Cardiac muscle cell (in vitro differentiated cells and primary cell): ENCODE data around the gene BCAT1. TPM values are rescaled to one million over a fixed set of nuclear protein-coding genes. Genes with fewer than 3 reads are reported as not detected.

Experiments used
- DNase-seq, 2 donors: peaks; one replicate each; pipeline versions ENCODE4 v3.0.0 to v3.0.0-alpha.2; 2010 to 2017; ENCODE audit warnings: low read depth in 1 of 2, low spot score in 1 of 2
- H3K27ac ChIP-seq: fragments of 200-600 bp; sonication (generic); 2 replicates; pipeline ENCODE4 v1.5.1; 2016
- H3K27me3 ChIP-seq: fragments of 200-600 bp; sonication (generic); 2 replicates; pipeline ENCODE4 v1.6.0; 2016; ENCODE audit warnings: control low read depth
- H3K36me3 ChIP-seq: fragments of 200-600 bp; sonication (generic); 2 replicates; pipeline ENCODE4 v1.5.1; 2016; ENCODE audit warnings: control low read depth
- H3K4me1 ChIP-seq: fragments of 200-600 bp; sonication (generic); 2 replicates; pipeline ENCODE4 v1.8.1; 2017; ENCODE audit warnings: low read depth, mild to moderate bottlenecking, mixed run types
- H3K4me3 ChIP-seq: fragments of 200-600 bp; sonication (generic); 2 replicates; pipeline ENCODE4 v1.5.1; 2016; ENCODE audit warnings: mild to moderate bottlenecking
- H3K9me3 ChIP-seq: fragments of 200-600 bp; sonication (generic); 2 replicates; pipeline ENCODE4 v1.5.1; 2017; ENCODE audit warnings: low read depth, mild to moderate bottlenecking, control low read depth
- CTCF ChIP-seq: IDR thresholded peaks from 2 replicates; pipeline ENCODE4 v1.5.1; 2012; ENCODE audit warnings: low read depth, mild to moderate bottlenecking, low read length
- polyA plus RNA-seq: library from polyadenylated mRNA; unstranded; fragments of >200 nt; fragmentation: Nextera tagmentation; extraction: Ambion mirVana; gene quantifications from 2 replicates; pipeline ENCODE4 v1.2.1, GENCODE V29; 2016
- total RNA-seq: library from RNA; depleted of rRNA; stranded (reverse); fragments of >200 nt; gene quantifications from 2 replicates; pipeline ENCODE4 v1.2.3, GENCODE V29; 2016

The BCAT1 gene
- total and polyA plus RNA-seq, 2 experiments from 2014 or later: 17.8 to 45.3 TPM

- Histone ChIP-seq H3K4me1 (no peaks in the 10 kb centered on the region), H3K4me3 (no peak overlapping the region), H3K27ac (no peak overlapping the region), H3K27me3 (no peaks in the 10 kb centered on the region), H3K9me3 (no peaks in the 10 kb centered on the region), H3K36me3 (no peaks in the 10 kb centered on the region)
- no peak for TF ChIP-seq CTCF
- DNase-seq: no peak
These were observed 64.0 kb downstream of the BCAT1 start for GRCh38 chr12:24884911-24885310.

GRCh38 chr12:24881724-24882371 is 67.1 kb downstream of the BCAT1 start:
- H3K4me3 ChIP-seq: no peak overlapping the region
- DNase-seq: no peak
- no peaks in the 10 kb centered on the region for H3K4me1 ChIP-seq
- H3K27ac ChIP-seq: no peak overlapping the region
- H3K9me3 ChIP-seq: no peaks in the 10 kb centered on the region
- H3K36me3 ChIP-seq: no peaks in the 10 kb centered on the region
- H3K27me3 ChIP-seq: no peaks in the 10 kb centered on the region
- no peak for TF ChIP-seq CTCF

GRCh38 chr12:24881227-24881626 is 67.7 kb downstream of the BCAT1 start:
- no peaks in the 10 kb centered on the region for H3K9me3 ChIP-seq
- no peaks in the 10 kb centered on the region for H3K27me3 ChIP-seq
- no peak for TF ChIP-seq CTCF

GRCh38 chr12:24880732-24881131 is 68.2 kb downstream of the BCAT1 start:
- no peak overlapping the region for H3K27ac ChIP-seq
- TF ChIP-seq CTCF: no peak
- DNase-seq: no peak
- H3K4me3 ChIP-seq: no peak overlapping the region
- no peaks in the 10 kb centered on the region for H3K36me3 ChIP-seq
- H3K9me3 ChIP-seq: no peaks in the 10 kb centered on the region
- no peaks in the 10 kb centered on the region for H3K27me3 ChIP-seq
- H3K4me1 ChIP-seq: no peaks in the 10 kb centered on the region

More at GRCh38 chr12:24881227-24881626, 67.7 kb downstream of the BCAT1 start:
- Histone ChIP-seq H3K27ac (no peak overlapping the region), H3K4me3 (no peak overlapping the region), H3K36me3 (no peaks in the 10 kb centered on the region), H3K4me1 (no peaks in the 10 kb centered on the region)
- no peak for DNase-seq

GRCh38 chr12:24879644-24880043 is 69.3 kb downstream of the BCAT1 start:
- H3K27ac ChIP-seq: no peak overlapping the region
- no peaks in the 10 kb centered on the region for H3K27me3 ChIP-seq
- H3K4me3 ChIP-seq: no peak overlapping the region
- no peaks in the 10 kb centered on the region for H3K9me3 ChIP-seq
- H3K36me3 ChIP-seq: no peaks in the 10 kb centered on the region
- TF ChIP-seq CTCF: no peak
- DNase-seq: no peak
- no peaks in the 10 kb centered on the region for H3K4me1 ChIP-seq
